Activated naive CD4-positive, alpha-beta T cell treated with anti-CD3 and anti-CD28 coated beads, Interleukin-2, amount 10 ng/mL, durations not matched to agents 7 days and 5 days (primary cell): ENCODE data around the gene PDP2.

ENCODE experiments used
- CTCF ChIA-PET: fragments of 350-600 bp; sonication (Branson Sonifier 250); formaldehyde crosslinking; loops from one replicate; lab custom pipeline; 2021; ENCODE audit warnings: antibody characterized with exemption; lab: Charles Lee
- DNase-seq: peaks from one replicate; pipeline ENCODE4 v3.0.0-alpha.2; 2020
- H3K27ac Mint-ChIP-seq: one replicate; pipeline ENCODE4 v1.8.0; 2021; ENCODE audit warnings: mild to moderate bottlenecking, moderate library complexity, mixed read lengths
- H3K27me3 Mint-ChIP-seq: one replicate; pipeline ENCODE4 v1.8.0; 2021; ENCODE audit warnings: mild to moderate bottlenecking, mixed read lengths
- H3K36me3 Mint-ChIP-seq: one replicate; pipeline ENCODE4 v1.8.0; 2021; ENCODE audit warnings: mixed read lengths
- H3K4me1 Mint-ChIP-seq: one replicate; pipeline ENCODE4 v1.8.0; 2021; ENCODE audit warnings: mixed read lengths
- H3K4me3 Mint-ChIP-seq: one replicate; pipeline ENCODE4 v1.8.0; 2021; ENCODE audit warnings: mild to moderate bottlenecking, moderate library complexity, mixed read lengths
- H3K9me3 Mint-ChIP-seq: one replicate; pipeline ENCODE4 v1.8.0; 2021; ENCODE audit warnings: mixed read lengths

The PDP2 gene

DNA sequence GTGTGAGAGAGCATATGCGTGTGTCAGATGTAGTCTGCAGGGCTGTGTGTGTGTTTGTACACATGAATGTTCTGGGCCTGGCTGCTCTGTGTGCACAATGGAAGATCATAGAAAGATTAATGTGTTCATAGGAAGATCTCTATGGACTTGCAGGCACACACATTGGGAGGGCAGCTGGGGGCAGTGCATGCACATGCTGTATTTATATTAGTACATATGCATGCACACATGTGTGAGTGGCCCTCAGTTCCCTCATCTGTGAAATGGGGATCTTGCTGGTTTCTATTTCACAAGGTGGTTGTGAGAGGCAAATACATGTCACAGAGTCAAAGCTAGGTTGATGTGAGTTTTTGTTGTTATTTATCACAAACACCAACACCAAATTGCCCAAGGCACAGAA lies 34.0 kb upstream of the PDP2 start:
- no peak overlapping the region for H3K4me3 Mint-ChIP-seq
- H3K27ac Mint-ChIP-seq: no peak overlapping the region
- CTCF ChIA-PET: interaction anchor here (1.4 to 8.7 kb wide), 3 partner anchors 16 to 94 kb away, joined by 3 to 44 read pairs (median 30); partner anchors contain the start of gene NAE1
- H3K4me1 Mint-ChIP-seq: peaks cover 23% of the 10 kb centered on the region
- no peak for DNase-seq
- H3K27me3 Mint-ChIP-seq: peaks cover 74% of the 10 kb centered on the region
- H3K36me3 Mint-ChIP-seq: no peaks in the 10 kb centered on the region
- no peaks in the 10 kb centered on the region for H3K9me3 Mint-ChIP-seq

DNA sequence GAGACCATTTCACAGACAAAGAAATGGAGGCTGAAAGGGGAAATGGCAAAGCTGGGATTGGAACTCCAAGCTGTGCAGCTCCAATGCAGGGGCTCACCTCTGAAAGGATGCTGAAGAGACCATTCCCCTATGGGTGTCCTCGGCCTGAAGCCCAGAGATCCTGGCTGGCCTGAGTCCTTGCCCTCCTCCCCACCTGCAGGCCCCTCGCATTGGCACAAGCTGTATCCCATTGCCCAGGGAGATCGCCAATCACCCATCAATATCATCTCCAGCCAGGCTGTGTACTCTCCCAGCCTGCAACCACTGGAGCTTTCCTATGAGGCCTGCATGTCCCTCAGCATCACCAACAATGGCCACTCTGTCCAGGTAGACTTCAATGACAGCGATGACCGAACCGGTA lies 33.5 kb upstream of the PDP2 start:
- CTCF ChIA-PET: interaction anchor here (1.4 to 8.7 kb wide), 3 partner anchors 16 to 95 kb away, joined by 3 to 44 read pairs (median 30); partner anchors contain the start of gene NAE1
- Mint-ChIP-seq H3K4me1 (peaks cover 23% of the 10 kb centered on the region), H3K27ac (no peak overlapping the region), H3K9me3 (no peaks in the 10 kb centered on the region), H3K4me3 (no peak overlapping the region), H3K27me3 (peaks cover 73% of the 10 kb centered on the region), H3K36me3 (no peaks in the 10 kb centered on the region)
- peak; percentile 10 for DNase-seq

DNA sequence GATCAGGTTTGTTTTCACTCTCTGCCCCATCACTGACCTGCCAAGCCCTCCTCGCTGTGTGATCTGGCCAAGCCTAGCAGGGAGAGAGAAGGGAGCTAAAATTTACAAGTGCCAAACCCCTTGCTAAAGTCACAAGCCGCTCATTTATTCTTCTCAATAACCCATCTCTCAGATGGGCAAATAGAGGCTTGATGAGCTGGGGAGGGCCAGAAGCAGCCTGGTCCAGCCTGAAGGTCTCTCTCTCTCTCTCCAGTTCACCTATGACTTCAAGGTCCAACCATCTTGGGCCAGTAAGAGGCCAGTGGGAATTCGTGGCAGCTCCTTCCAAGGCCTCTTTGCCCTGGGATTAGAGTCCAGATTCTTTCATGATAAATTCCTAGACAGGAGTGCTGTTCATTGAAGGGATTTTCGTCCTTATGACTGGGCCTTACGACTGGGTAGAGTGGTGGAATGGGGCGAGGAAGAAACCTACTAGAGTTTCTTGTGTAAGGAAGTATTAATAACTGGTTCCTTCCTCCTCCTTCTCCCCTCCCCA lies 32.7 kb upstream of the PDP2 start:
- Mint-ChIP-seq H3K27ac (no peak overlapping the region), H3K36me3 (no peaks in the 10 kb centered on the region), H3K9me3 (no peaks in the 10 kb centered on the region), H3K27me3 (peaks cover 73% of the 10 kb centered on the region), H3K4me3 (no peak overlapping the region), H3K4me1 (peaks cover 23% of the 10 kb centered on the region)
- DNase-seq: no peak
- CTCF ChIA-PET: interaction anchor here (4.5 to 8.7 kb wide), 2 partner anchors 17 to 20 kb away, joined by 30 to 44 read pairs; partner anchors contain the start of gene NAE1

DNA sequence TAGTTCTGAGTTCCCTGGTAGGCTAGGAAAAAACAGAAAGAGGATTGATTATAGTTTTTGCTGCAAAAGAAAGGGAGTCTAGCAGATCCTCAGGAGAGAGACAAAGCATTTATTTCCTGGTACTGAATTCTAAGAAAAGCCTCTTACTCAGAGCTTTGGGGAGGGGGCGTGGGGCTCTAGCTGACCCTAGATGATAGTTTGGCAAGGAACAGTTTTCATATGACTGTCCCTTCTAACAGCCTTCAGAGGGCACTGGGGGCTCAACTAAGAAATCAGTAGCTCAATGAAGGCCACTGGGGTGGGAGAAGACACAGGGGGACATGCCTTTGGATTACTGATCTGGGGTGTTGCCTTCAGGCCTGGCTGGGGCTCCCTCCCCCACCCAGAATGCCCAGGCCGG lies 32.1 kb upstream of the PDP2 start:
- CTCF ChIA-PET: interaction anchor here (4.5 to 8.7 kb wide), 2 partner anchors 18 to 20 kb away, joined by 30 to 44 read pairs; partner anchors contain the start of gene NAE1
- Mint-ChIP-seq H3K27ac (no peak overlapping the region), H3K9me3 (no peaks in the 10 kb centered on the region), H3K27me3 (peaks cover 70% of the 10 kb centered on the region), H3K4me3 (no peak overlapping the region), H3K36me3 (no peaks in the 10 kb centered on the region), H3K4me1 (peaks cover 23% of the 10 kb centered on the region)
- peak; percentile 10 for DNase-seq

DNA sequence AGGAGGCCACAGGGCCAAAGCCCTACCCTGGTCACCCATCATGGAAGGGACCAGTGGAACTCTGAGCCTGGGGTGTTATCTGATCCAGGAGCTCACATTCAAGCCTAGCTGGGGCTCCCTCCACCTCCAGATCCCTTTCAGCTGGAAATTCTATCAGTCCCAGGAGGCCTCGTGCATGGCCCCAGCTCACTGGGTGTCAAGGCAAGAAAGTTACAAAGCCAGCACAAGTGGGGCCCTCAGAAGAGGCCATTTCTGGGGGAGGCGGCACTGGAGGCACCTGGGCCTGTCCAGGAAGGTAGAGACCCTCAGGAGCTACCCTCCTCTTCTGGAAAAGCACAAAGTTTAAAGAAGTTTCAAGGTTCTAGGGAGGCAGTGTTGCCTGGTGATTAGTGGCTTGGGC lies 31.3 kb upstream of the PDP2 start:
- Mint-ChIP-seq H3K4me1 (peaks cover 20% of the 10 kb centered on the region), H3K9me3 (no peaks in the 10 kb centered on the region), H3K36me3 (no peaks in the 10 kb centered on the region), H3K27ac (no peak overlapping the region), H3K27me3 (peaks cover 61% of the 10 kb centered on the region), H3K4me3 (no peak overlapping the region)
- CTCF ChIA-PET: interaction anchor here (1.4 to 8.7 kb wide), 3 partner anchors 19 to 24 kb away, joined by 4 to 44 read pairs (median 30); partner anchors contain the start of gene NAE1
- DNase-seq: peak; percentile 14

- H3K4me1 Mint-ChIP-seq: peaks cover 20% of the 10 kb centered on the region
- H3K27ac Mint-ChIP-seq: no peak overlapping the region
- CTCF ChIA-PET: interaction anchor here (1.4 to 8.7 kb wide), 3 partner anchors 18 to 23 kb away, joined by 4 to 44 read pairs (median 30); partner anchors contain the start of gene NAE1
- H3K4me3 Mint-ChIP-seq: no peak overlapping the region
- no peaks in the 10 kb centered on the region for H3K36me3 Mint-ChIP-seq
- H3K27me3 Mint-ChIP-seq: peaks cover 56% of the 10 kb centered on the region
- DNase-seq: no peak
- no peaks in the 10 kb centered on the region for H3K9me3 Mint-ChIP-seq
These were observed 30.8 kb upstream of the PDP2 start for GRCh38 chr16:66849549-66849948.

- CTCF ChIA-PET: interaction anchor here (1.4 to 8.7 kb wide), 3 partner anchors 18 to 23 kb away, joined by 4 to 44 read pairs (median 30); partner anchors contain the start of gene NAE1
- peaks cover 16% of the 10 kb centered on the region for H3K4me1 Mint-ChIP-seq
- no peak overlapping the region for H3K27ac Mint-ChIP-seq
- peak; percentile 11 for DNase-seq
- no peaks in the 10 kb centered on the region for H3K36me3 Mint-ChIP-seq
- H3K9me3 Mint-ChIP-seq: no peaks in the 10 kb centered on the region
- no peak overlapping the region for H3K4me3 Mint-ChIP-seq
- H3K27me3 Mint-ChIP-seq: peaks cover 49% of the 10 kb centered on the region
These were observed 30.1 kb upstream of the PDP2 start for GRCh38 chr16:66850115-66850815.

DNA sequence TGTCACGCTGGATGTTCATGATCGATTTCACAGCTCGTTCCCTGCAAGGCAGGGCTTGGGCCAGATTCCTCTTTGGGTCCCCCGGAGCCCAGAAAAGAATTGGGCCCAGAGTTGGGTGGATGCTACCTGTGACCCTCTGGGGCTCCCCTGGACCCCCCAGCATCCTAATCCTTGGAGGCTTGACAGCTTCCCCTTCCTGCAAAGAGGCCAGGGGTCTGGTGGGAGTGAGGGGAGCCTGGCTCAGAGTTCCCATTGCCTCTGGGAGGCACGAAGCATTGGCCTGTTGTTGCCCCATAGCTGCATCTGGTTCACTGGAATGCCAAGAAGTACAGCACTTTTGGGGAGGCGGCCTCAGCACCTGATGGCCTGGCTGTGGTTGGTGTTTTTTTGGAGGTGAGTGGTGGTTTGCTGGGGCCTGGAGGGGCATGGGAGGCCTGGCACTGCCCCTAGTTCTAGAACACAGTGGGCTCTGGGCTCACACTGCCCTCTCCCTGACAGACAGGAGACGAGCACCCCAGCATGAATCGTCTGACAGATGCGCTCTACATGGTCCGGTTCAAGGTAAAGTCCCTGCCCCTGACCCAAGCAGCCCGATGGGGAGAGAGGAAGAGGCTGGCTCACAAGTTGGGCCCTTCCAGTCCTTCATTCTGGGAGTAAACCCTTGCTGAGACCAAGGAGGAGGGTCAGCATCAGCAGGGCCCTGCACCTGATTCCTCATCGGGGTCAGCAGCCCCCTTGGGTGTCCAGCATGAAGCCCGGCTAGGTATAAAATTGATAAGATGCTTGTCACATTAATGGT lies 28.9 kb upstream of the PDP2 start:
- no peaks in the 10 kb centered on the region for H3K36me3 Mint-ChIP-seq
- CTCF ChIA-PET: interaction anchor here (1.1 to 8.7 kb wide), 2 partner anchors 16 to 21 kb away, joined by 3 to 44 read pairs; partner anchors contain the start of gene NAE1
- no peak overlapping the region for H3K27ac Mint-ChIP-seq
- peaks cover 38% of the 10 kb centered on the region for H3K27me3 Mint-ChIP-seq
- peaks cover 14% of the 10 kb centered on the region for H3K4me1 Mint-ChIP-seq
- no peaks in the 10 kb centered on the region for H3K9me3 Mint-ChIP-seq
- H3K4me3 Mint-ChIP-seq: no peak overlapping the region
- peak; percentile 17 for DNase-seq

DNA sequence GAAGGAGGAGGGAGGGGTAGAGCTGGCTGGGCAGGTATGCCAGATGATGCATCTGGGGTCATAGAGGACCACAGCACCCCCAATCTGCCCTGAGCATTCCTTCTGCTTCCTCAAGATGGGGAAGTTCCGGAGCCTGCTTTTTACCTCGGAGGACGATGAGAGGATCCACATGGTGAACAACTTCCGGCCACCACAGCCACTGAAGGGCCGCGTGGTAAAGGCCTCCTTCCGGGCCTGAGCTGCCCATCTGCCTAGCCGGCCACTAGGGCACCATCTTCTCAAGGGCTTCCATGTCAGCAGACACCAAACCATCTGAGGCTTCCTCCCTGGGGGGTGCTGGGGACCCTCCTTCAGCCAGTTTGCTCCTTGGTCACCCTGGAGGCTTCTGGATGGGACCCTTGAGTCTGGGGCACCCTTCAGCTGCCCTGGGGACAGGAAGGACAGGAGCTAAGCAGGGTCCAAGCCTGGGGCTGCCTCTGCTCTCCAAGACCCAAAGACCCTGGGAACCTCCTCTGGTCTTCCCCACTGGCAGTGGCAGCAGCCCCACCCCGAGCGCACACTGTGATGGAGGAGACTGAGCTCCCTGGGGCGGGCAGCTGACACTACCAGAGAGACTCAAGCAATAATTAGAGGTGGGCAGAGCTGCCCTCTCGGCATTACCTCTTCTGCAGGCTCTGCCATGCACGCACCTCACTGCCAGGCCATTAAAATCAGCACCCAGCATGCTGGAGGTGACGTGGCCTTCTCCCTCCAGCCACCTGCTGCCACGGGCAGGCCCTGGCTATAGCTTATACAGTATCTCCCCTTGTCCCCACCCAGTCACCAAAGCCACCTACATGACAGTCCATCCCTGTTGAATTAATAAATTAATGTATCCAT lies 26.8 kb upstream of the PDP2 start:
- Mint-ChIP-seq H3K36me3 (no peaks in the 10 kb centered on the region), H3K27ac (no peak overlapping the region), H3K4me1 (peaks cover under 1% of the 10 kb centered on the region), H3K9me3 (no peaks in the 10 kb centered on the region), H3K4me3 (no peak overlapping the region), H3K27me3 (peaks cover 27% of the 10 kb centered on the region)
- no peak for DNase-seq
- CTCF ChIA-PET: interaction anchor here (1.3 to 2.0 kb wide), 2 partner anchors 12 to 14 kb away, joined by 3 to 10 read pairs; no protein-coding TSS in a partner anchor

GRCh38 chr16:66856184-66856730 lies 24.1 kb upstream of the PDP2 start:
- Mint-ChIP-seq H3K27me3 (peaks cover 32% of the 10 kb centered on the region), H3K27ac (no peak overlapping the region), H3K36me3 (no peaks in the 10 kb centered on the region), H3K9me3 (no peaks in the 10 kb centered on the region), H3K4me3 (no peak overlapping the region), H3K4me1 (no peaks in the 10 kb centered on the region)
- DNase-seq: no peak
- CTCF ChIA-PET: interaction anchor here (5.5 kb wide), 1 partner anchor 12 kb away, joined by 31 read pairs; no protein-coding TSS in a partner anchor

GRCh38 chr16:66856801-66857200 lies 23.5 kb upstream of the PDP2 start:
- Mint-ChIP-seq H3K36me3 (no peaks in the 10 kb centered on the region), H3K27me3 (peaks cover 31% of the 10 kb centered on the region)

DNA sequence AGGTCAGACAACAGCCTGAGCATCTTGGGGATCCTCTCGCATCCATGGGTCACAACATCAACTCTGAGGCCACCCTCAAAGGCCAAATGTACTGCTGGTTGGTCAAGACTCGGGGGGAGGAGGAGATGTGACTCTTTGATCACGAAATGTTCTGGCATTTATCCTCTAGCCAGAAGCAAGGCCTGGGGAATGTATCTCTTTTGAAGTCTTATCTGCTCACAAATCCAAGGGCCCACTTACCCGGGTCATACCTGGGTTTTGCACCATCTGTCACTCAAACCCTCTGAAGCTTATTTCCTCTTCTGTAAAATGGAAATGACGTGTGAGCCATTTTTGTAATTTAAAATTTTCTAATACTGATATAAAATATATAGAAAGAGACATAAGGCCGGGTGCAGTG lies 22.9 kb upstream of the PDP2 start:
- Mint-ChIP-seq H3K27ac (no peak overlapping the region), H3K4me1 (no peaks in the 10 kb centered on the region), H3K36me3 (no peaks in the 10 kb centered on the region), H3K9me3 (no peaks in the 10 kb centered on the region), H3K27me3 (peaks cover 27% of the 10 kb centered on the region), H3K4me3 (no peak overlapping the region)
- CTCF ChIA-PET: interaction anchor here (5.5 kb wide), 1 partner anchor 11 kb away, joined by 31 read pairs; no protein-coding TSS in a partner anchor
- no peak for DNase-seq

More at GRCh38 chr16:66856801-66857200, 23.5 kb upstream of the PDP2 start:
- H3K27ac Mint-ChIP-seq: no peak overlapping the region
- DNase-seq: no peak
- no peak overlapping the region for H3K4me3 Mint-ChIP-seq
- no peaks in the 10 kb centered on the region for H3K9me3 Mint-ChIP-seq
- H3K4me1 Mint-ChIP-seq: no peaks in the 10 kb centered on the region
- CTCF ChIA-PET: interaction anchor here (5.5 kb wide), 1 partner anchor 12 kb away, joined by 31 read pairs; no protein-coding TSS in a partner anchor
